ENCODE data around the gene CAPRIN1.

Gene CAPRIN1

GRCh38 chr11:34126959-34127848, 75.7 kb downstream of the CAPRIN1 start:
- TF ChIP-seq FOXP2 (optimal IDR thresholded peaks at IDR 0.05; ENCODE audit: borderline replicate concordance, extremely low read depth, extremely low read length, insufficient read depth) (no peak), POLR2AphosphoS5 (IDR thresholded peaks at IDR 0.05; ENCODE audit: low read depth, low read length) (no peak), TAF1 (IDR thresholded peaks at IDR 0.05; ENCODE audit: borderline replicate concordance, insufficient read depth, low read length) (no peak), REST (IDR thresholded peaks at IDR 0.05; ENCODE audit: insufficient read depth in 1 of 2, low read depth in 2 of 2, low read length in 2 of 2) (no peak), SIN3A (IDR thresholded peaks at IDR 0.05; ENCODE audit: borderline replicate concordance, insufficient read depth, low read length) (no peak)

GRCh38 chr11:34128824-34129223, 77.3 kb downstream of the CAPRIN1 start:
- TF ChIP-seq REST (IDR thresholded peaks at IDR 0.05; ENCODE audit: insufficient read depth in 1 of 2, low read depth in 2 of 2, low read length in 2 of 2), result no peak
- no peak for TF ChIP-seq SIN3A (IDR thresholded peaks at IDR 0.05; ENCODE audit: borderline replicate concordance, insufficient read depth, low read length)
- no peak for TF ChIP-seq TAF1 (IDR thresholded peaks at IDR 0.05; ENCODE audit: borderline replicate concordance, insufficient read depth, low read length)
- no peak for TF ChIP-seq POLR2AphosphoS5 (IDR thresholded peaks at IDR 0.05; ENCODE audit: low read depth, low read length)
- no peak for TF ChIP-seq FOXP2 (optimal IDR thresholded peaks at IDR 0.05; ENCODE audit: borderline replicate concordance, extremely low read depth, extremely low read length, insufficient read depth)

GRCh38 chr11:34132261-34132965, 80.9 kb downstream of the CAPRIN1 start:
- TF ChIP-seq REST (IDR thresholded peaks at IDR 0.05; ENCODE audit: insufficient read depth in 1 of 2, low read depth in 2 of 2, low read length in 2 of 2) (no peak), POLR2AphosphoS5 (IDR thresholded peaks at IDR 0.05; ENCODE audit: low read depth, low read length) (no peak), FOXP2 (optimal IDR thresholded peaks at IDR 0.05; ENCODE audit: borderline replicate concordance, extremely low read depth, extremely low read length, insufficient read depth) (no peak), SIN3A (IDR thresholded peaks at IDR 0.05; ENCODE audit: borderline replicate concordance, insufficient read depth, low read length) (no peak), TAF1 (IDR thresholded peaks at IDR 0.05; ENCODE audit: borderline replicate concordance, insufficient read depth, low read length) (no peak)

- no peak for TF ChIP-seq POLR2AphosphoS5 (IDR thresholded peaks at IDR 0.05; ENCODE audit: low read depth, low read length)
- no peak for TF ChIP-seq FOXP2 (optimal IDR thresholded peaks at IDR 0.05; ENCODE audit: borderline replicate concordance, extremely low read depth, extremely low read length, insufficient read depth)
- TF ChIP-seq TAF1 (IDR thresholded peaks at IDR 0.05; ENCODE audit: borderline replicate concordance, insufficient read depth, low read length), result no peak
- no peak for TF ChIP-seq REST (IDR thresholded peaks at IDR 0.05; ENCODE audit: insufficient read depth in 1 of 2, low read depth in 2 of 2, low read length in 2 of 2)
- no peak for TF ChIP-seq SIN3A (IDR thresholded peaks at IDR 0.05; ENCODE audit: borderline replicate concordance, insufficient read depth, low read length)
Observed at GRCh38 chr11:34134765-34135164, 83.2 kb downstream of the CAPRIN1 start.

Measured in PFSK-1 (cell line).